ENCODE data around the gene LCE1A.

DNA sequence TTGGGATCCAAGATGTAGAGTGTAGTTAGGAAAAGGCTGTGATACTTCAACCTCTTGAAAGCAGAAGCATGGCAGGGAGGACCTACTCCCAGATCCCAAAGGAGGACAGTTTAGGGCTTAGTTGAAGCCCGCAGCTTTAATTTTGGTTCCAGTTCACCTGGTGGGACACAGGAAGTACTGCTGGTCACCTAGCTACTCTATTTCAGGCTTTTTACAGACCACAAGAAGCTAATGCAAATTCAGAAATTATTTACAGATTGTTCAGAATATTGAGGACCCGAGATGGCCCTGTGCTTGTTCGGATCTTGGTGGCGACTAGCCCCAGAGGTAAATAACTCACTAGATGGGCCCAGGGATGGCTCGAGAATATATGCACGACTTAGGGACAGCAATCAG lies 44.5 kb downstream of the LCE1A start:
- TF ChIP-seq, protein P1, sequence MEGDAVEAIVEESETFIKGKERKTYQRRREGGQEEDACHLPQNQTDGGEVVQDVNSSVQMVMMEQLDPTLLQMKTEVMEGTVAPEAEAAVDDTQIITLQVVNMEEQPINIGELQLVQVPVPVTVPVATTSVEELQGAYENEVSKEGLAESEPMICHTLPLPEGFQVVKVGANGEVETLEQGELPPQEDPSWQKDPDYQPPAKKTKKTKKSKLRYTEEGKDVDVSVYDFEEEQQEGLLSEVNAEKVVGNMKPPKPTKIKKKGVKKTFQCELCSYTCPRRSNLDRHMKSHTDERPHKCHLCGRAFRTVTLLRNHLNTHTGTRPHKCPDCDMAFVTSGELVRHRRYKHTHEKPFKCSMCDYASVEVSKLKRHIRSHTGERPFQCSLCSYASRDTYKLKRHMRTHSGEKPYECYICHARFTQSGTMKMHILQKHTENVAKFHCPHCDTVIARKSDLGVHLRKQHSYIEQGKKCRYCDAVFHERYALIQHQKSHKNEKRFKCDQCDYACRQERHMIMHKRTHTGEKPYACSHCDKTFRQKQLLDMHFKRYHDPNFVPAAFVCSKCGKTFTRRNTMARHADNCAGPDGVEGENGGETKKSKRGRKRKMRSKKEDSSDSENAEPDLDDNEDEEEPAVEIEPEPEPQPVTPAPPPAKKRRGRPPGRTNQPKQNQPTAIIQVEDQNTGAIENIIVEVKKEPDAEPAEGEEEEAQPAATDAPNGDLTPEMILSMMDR (conservative IDR thresholded peaks at IDR 0.05): no peak
- TF ChIP-seq EZH2 (IDR thresholded peaks at IDR 0.05; ENCODE audit: low read depth): no peak
